SK-N-SH treated with all-trans-retinoic acid at 6 μM for 48 hours (cell line): ENCODE results near the gene STXBP2.

Experiments
- BACH2 ChIP-seq: fragments of 250-450 bp; sonication (Bioruptor Pico); IDR thresholded peaks from 2 replicates; pipeline ENCODE4 v1.9.0; 2021; ENCODE audit warnings: mild to moderate bottlenecking, borderline replicate concordance
- CSDC2 ChIP-seq: fragments of 250-450 bp; sonication (Bioruptor Pico); IDR thresholded peaks from 2 replicates; pipeline ENCODE4 v1.5.0; 2020; ENCODE audit warnings: mild to moderate bottlenecking, moderate library complexity
- GLIS3 ChIP-seq: fragments of 250-450 bp; sonication (Bioruptor Pico); IDR thresholded peaks from 2 replicates; pipeline ENCODE4 v1.5.0; 2020; ENCODE audit warnings: mild to moderate bottlenecking, moderate library complexity
- OSR1 ChIP-seq: fragments of 250-450 bp; sonication (Bioruptor Pico); IDR thresholded peaks from 2 replicates; pipeline ENCODE4 v1.8.0; 2022; ENCODE audit warnings: moderate library complexity, mild to moderate bottlenecking, inconsistent platforms
- PPARA ChIP-seq: fragments of 250-450 bp; sonication (Bioruptor Pico); IDR thresholded peaks from 2 replicates; pipeline ENCODE4 v1.5.0; 2020; ENCODE audit warnings: mild to moderate bottlenecking, borderline replicate concordance
- ZFP30 ChIP-seq: fragments of 450-650 bp; formaldehyde crosslinking; IDR thresholded peaks from 2 replicates; pipeline ENCODE4 v1.5.0; 2022; ENCODE audit warnings: mild to moderate bottlenecking, moderate library complexity
- ZNF565 ChIP-seq: fragments of 450-650 bp; formaldehyde crosslinking; conservative IDR thresholded peaks from 2 replicates; pipeline ENCODE4 v1.5.0; 2020; ENCODE audit warnings: low read depth, mild to moderate bottlenecking, moderate library complexity
- ZNF70 ChIP-seq: fragments of 450-650 bp; formaldehyde crosslinking; IDR thresholded peaks from 2 replicates; pipeline ENCODE4 v1.5.0; 2020; ENCODE audit warnings: mild to moderate bottlenecking, moderate library complexity
- ZNF8 ChIP-seq: fragments of 450-650 bp; formaldehyde crosslinking; IDR thresholded peaks from 2 replicates; pipeline ENCODE4 v1.5.0; 2020; ENCODE audit warnings: mild to moderate bottlenecking, moderate library complexity
- TF ChIP-seq, protein P1 (sequence below): fragments of 250-450 bp; sonication (Bioruptor Pico); IDR thresholded peaks from 2 replicates; pipeline ENCODE4 v1.5.1; 2021; ENCODE audit warnings: mild to moderate bottlenecking, moderate library complexity
- TF ChIP-seq, protein P2 (sequence below): fragments of 250-450 bp; sonication (Bioruptor Pico); IDR thresholded peaks from 2 replicates; pipeline ENCODE4 v1.8.0; 2021; ENCODE audit warnings: low read depth, mild to moderate bottlenecking, moderate library complexity, borderline replicate concordance
- TF ChIP-seq, protein P3 (sequence below): fragments of 250-450 bp; sonication (Bioruptor Pico); IDR thresholded peaks from 2 replicates; pipeline ENCODE4 v1.5.0; 2020; ENCODE audit warnings: mild to moderate bottlenecking, moderate library complexity
- TF ChIP-seq, protein P4 (sequence below): fragments of 250-450 bp; sonication (Bioruptor Pico); IDR thresholded peaks from 2 replicates; pipeline ENCODE4 v1.8.0; 2020; ENCODE audit warnings: mild to moderate bottlenecking, moderate library complexity, borderline replicate concordance

DNA sequence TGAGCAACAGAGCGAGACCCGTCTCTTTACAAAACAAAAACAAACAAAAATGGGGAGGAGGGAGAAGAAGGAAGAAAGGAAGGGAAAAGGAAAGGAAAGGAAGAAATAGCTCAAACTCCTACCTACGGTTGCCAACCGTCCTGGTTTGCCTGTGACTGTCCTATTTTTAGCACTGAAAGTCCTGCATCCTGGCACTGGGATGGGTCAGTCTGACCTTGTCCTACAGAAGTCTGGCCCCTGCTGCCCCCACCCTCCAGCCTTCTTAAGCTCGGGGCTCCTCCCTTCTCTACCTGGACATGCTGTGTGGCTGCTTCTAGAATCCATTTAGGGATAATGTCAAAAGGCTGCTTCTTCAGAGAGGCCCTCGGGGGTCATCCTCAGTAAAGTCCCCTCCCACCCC is 1.2 kb upstream of the STXBP2 start:
- TF ChIP-seq ZNF70 (CRISPR knock-in tag) (no peak), ZNF8 (CRISPR knock-in tag) (no peak), BACH2 (no peak), OSR1 (no peak), GLIS3 (CRISPR knock-in tag) (no peak), CSDC2 (CRISPR knock-in tag) (no peak), PPARA (CRISPR knock-in tag) (no peak), ZNF565 (CRISPR knock-in tag) (no peak), ZFP30 (CRISPR knock-in tag) (no peak)
- TF ChIP-seq, protein P1, sequence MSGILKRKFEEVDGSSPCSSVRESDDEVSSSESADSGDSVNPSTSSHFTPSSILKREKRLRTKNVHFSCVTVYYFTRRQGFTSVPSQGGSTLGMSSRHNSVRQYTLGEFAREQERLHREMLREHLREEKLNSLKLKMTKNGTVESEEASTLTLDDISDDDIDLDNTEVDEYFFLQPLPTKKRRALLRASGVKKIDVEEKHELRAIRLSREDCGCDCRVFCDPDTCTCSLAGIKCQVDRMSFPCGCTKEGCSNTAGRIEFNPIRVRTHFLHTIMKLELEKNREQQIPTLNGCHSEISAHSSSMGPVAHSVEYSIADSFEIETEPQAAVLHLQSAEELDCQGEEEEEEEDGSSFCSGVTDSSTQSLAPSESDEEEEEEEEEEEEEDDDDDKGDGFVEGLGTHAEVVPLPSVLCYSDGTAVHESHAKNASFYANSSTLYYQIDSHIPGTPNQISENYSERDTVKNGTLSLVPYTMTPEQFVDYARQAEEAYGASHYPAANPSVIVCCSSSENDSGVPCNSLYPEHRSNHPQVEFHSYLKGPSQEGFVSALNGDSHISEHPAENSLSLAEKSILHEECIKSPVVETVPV (CRISPR knock-in tag), result no peak
- TF ChIP-seq, protein P2, sequence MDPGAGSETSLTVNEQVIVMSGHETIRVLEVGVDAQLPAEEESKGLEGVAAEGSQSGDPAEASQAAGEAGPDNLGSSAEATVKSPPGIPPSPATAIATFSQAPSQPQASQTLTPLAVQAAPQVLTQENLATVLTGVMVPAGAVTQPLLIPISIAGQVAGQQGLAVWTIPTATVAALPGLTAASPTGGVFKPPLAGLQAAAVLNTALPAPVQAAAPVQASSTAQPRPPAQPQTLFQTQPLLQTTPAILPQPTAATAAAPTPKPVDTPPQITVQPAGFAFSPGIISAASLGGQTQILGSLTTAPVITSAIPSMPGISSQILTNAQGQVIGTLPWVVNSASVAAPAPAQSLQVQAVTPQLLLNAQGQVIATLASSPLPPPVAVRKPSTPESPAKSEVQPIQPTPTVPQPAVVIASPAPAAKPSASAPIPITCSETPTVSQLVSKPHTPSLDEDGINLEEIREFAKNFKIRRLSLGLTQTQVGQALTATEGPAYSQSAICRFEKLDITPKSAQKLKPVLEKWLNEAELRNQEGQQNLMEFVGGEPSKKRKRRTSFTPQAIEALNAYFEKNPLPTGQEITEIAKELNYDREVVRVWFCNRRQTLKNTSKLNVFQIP (CRISPR knock-in tag), result no peak
- TF ChIP-seq, protein P3, sequence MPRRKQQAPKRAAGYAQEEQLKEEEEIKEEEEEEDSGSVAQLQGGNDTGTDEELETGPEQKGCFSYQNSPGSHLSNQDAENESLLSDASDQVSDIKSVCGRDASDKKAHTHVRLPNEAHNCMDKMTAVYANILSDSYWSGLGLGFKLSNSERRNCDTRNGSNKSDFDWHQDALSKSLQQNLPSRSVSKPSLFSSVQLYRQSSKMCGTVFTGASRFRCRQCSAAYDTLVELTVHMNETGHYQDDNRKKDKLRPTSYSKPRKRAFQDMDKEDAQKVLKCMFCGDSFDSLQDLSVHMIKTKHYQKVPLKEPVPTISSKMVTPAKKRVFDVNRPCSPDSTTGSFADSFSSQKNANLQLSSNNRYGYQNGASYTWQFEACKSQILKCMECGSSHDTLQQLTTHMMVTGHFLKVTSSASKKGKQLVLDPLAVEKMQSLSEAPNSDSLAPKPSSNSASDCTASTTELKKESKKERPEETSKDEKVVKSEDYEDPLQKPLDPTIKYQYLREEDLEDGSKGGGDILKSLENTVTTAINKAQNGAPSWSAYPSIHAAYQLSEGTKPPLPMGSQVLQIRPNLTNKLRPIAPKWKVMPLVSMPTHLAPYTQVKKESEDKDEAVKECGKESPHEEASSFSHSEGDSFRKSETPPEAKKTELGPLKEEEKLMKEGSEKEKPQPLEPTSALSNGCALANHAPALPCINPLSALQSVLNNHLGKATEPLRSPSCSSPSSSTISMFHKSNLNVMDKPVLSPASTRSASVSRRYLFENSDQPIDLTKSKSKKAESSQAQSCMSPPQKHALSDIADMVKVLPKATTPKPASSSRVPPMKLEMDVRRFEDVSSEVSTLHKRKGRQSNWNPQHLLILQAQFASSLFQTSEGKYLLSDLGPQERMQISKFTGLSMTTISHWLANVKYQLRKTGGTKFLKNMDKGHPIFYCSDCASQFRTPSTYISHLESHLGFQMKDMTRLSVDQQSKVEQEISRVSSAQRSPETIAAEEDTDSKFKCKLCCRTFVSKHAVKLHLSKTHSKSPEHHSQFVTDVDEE (CRISPR knock-in tag), result no peak
- TF ChIP-seq, protein P4, sequence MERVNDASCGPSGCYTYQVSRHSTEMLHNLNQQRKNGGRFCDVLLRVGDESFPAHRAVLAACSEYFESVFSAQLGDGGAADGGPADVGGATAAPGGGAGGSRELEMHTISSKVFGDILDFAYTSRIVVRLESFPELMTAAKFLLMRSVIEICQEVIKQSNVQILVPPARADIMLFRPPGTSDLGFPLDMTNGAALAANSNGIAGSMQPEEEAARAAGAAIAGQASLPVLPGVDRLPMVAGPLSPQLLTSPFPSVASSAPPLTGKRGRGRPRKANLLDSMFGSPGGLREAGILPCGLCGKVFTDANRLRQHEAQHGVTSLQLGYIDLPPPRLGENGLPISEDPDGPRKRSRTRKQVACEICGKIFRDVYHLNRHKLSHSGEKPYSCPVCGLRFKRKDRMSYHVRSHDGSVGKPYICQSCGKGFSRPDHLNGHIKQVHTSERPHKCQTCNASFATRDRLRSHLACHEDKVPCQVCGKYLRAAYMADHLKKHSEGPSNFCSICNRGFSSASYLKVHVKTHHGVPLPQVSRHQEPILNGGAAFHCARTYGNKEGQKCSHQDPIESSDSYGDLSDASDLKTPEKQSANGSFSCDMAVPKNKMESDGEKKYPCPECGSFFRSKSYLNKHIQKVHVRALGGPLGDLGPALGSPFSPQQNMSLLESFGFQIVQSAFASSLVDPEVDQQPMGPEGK (CRISPR knock-in tag), result no peak
